Natural killer cell (primary cell): Measurements from ENCODE around the gene ACER3. TPM values are rescaled to one million over a fixed set of nuclear protein-coding genes. Genes with fewer than 3 reads are reported as not detected.
"Not testable (repeated sequence)": the region's sequence is repeated elsewhere in the genome, so short reads cannot be mapped to it uniquely, and the experiment has no call there.

ENCODE experiments used
- ATAC-seq, 3 donors: fragments of 150-1000 bp in 2 of 3; fragments of 200-7000 bp in 1 of 3; cut with Tn5 transposase; 1 replicate in 1 of 3; 2 replicates in 2 of 3; pipeline ENCODE4 v1.10.0; 2021; ENCODE audit warnings: mild to moderate bottlenecking in 2 of 3, moderate library complexity in 2 of 3
- DNase-seq, 2 donors: peaks; one replicate each; pipeline versions ENCODE4 v3.0.0 to v3.0.0-alpha.2; 2013 to 2021; ENCODE audit warnings: mixed read lengths in 1 of 2
- H3K27ac ChIP-seq: one replicate; pipeline ENCODE4 v1.5.1; 2013; ENCODE audit warnings: mild to moderate bottlenecking, low read length
- H3K27me3 ChIP-seq: one replicate; pipeline ENCODE4 v1.6.1; 2013; ENCODE audit warnings: low read length; ENCODE audit not compliant: control insufficient read depth, insufficient read depth
- H3K36me3 ChIP-seq: one replicate; pipeline ENCODE4 v1.6.1; 2013; ENCODE audit warnings: low read length; ENCODE audit not compliant: control insufficient read depth, insufficient read depth
- H3K4me1 ChIP-seq: one replicate; pipeline ENCODE4 v1.6.1; 2013; ENCODE audit warnings: low read length; ENCODE audit not compliant: control insufficient read depth, insufficient read depth
- H3K4me3 ChIP-seq: one replicate; pipeline ENCODE4 v1.5.1; 2013; ENCODE audit warnings: low read length
- H3K9me3 ChIP-seq: one replicate; pipeline ENCODE4 v1.6.1; 2013; ENCODE audit warnings: low read length; ENCODE audit not compliant: control insufficient read depth, insufficient read depth
- H3K27ac Mint-ChIP-seq, 2 donors: one replicate each; pipeline ENCODE4 v1.8.0; 2022; ENCODE audit warnings: mild to moderate bottlenecking in 2 of 2, mixed read lengths in 2 of 2, moderate library complexity in 1 of 2
- H3K27me3 Mint-ChIP-seq, 2 donors: one replicate each; pipeline ENCODE4 v1.8.0; 2022; ENCODE audit warnings: low read depth in 2 of 2, mixed read lengths in 2 of 2
- H3K36me3 Mint-ChIP-seq: one replicate; pipeline ENCODE4 v1.8.0; 2022; ENCODE audit warnings: mixed read lengths
- H3K4me1 Mint-ChIP-seq, 2 donors: one replicate each; pipeline ENCODE4 v1.8.0; 2022; ENCODE audit warnings: mixed read lengths in 2 of 2
- H3K4me3 Mint-ChIP-seq: one replicate; pipeline ENCODE4 v1.8.0; 2022; ENCODE audit warnings: mild to moderate bottlenecking, moderate library complexity, mixed read lengths
- H3K9me3 Mint-ChIP-seq, 2 donors: one replicate each; pipeline ENCODE4 v1.8.0; 2022; ENCODE audit warnings: mixed read lengths in 2 of 2
- WGBS: methylation state at CpG from one replicate; pipeline ENCODE4 v1.1.7; 2013; ENCODE audit warnings: missing lambda C conversion rate; ENCODE audit not compliant: insufficient coverage; 5-methylcytosine and 5-hydroxymethylcytosine counted together
- intact Hi-C: fragments of 100-400 bp; cut with micrococcal nuclease; formaldehyde crosslinking; loops from one replicate; pipeline ENCODE4 v1.14.2; 2022
- total RNA-seq, 4 donors: library from RNA; stranded (reverse); fragments of 120-200 nt in 1 of 4; gene quantifications; one replicate each; pipeline versions ENCODE4 v1.2.3 to v1.2.4, GENCODE V29; 2013 to 2022
- TF ChIP-seq, protein P1 (sequence below): fragments of 200-600 bp; IDR thresholded peaks from one replicate; pipeline ENCODE4 v1.8.0; 2022; ENCODE audit warnings: antibody characterized with exemption

Gene ACER3
- total RNA-seq, 3 donors from 2014 or later (not counting 1 experiment from before 2014, with no cell fraction given): 12.1 to 14.8 (median 13.6) TPM

DNA sequence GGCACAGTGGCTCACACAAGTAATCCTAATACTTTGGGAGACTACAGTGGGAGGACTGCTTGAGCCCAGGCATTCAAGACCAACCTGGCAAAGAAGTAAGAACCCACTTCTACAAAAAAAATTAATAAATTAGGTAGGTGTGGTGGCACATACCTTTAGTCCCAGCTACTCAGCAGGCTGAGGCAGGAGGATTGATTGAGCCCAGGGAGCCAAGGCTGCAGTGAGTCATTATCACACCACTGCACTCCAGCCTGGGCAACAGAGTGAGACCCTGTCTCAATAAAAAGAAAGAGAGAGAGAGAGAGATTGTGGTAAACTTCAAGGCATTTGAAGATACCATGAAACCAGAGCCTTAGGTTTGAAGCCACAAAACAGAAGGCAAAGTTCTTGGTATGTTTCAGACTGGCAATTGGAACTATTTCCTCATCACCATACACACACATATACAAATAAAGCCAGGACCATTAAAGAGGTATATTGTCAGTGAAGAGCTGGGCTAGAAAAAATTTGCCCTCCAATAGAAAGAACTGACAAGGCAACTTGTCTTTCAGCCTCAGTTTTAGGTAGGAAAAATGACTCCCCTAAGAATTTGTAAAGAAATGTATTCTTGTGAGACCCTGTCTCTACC lies 148.9 kb downstream of the ACER3 start:
- Mint-ChIP-seq H3K36me3 (no peaks in the 10 kb centered on the region), H3K4me1 (no peaks in the 10 kb centered on the region), H3K27ac (no peak overlapping the region), H3K4me3 (no peak overlapping the region), H3K27me3 (no peaks in the 10 kb centered on the region), H3K9me3 (no peaks in the 10 kb centered on the region)
- intact Hi-C loops: no loop called here
- Histone ChIP-seq H3K9me3 (no peaks in the 10 kb centered on the region), H3K36me3 (no peaks in the 10 kb centered on the region), H3K27me3 (no peaks in the 10 kb centered on the region), H3K4me3 (no peak overlapping the region), H3K4me1 (no peaks in the 10 kb centered on the region), H3K27ac (no peak overlapping the region)
- no peak for ATAC-seq
- TF ChIP-seq, protein P1, sequence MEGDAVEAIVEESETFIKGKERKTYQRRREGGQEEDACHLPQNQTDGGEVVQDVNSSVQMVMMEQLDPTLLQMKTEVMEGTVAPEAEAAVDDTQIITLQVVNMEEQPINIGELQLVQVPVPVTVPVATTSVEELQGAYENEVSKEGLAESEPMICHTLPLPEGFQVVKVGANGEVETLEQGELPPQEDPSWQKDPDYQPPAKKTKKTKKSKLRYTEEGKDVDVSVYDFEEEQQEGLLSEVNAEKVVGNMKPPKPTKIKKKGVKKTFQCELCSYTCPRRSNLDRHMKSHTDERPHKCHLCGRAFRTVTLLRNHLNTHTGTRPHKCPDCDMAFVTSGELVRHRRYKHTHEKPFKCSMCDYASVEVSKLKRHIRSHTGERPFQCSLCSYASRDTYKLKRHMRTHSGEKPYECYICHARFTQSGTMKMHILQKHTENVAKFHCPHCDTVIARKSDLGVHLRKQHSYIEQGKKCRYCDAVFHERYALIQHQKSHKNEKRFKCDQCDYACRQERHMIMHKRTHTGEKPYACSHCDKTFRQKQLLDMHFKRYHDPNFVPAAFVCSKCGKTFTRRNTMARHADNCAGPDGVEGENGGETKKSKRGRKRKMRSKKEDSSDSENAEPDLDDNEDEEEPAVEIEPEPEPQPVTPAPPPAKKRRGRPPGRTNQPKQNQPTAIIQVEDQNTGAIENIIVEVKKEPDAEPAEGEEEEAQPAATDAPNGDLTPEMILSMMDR: no peak
- no peak for DNase-seq

DNA sequence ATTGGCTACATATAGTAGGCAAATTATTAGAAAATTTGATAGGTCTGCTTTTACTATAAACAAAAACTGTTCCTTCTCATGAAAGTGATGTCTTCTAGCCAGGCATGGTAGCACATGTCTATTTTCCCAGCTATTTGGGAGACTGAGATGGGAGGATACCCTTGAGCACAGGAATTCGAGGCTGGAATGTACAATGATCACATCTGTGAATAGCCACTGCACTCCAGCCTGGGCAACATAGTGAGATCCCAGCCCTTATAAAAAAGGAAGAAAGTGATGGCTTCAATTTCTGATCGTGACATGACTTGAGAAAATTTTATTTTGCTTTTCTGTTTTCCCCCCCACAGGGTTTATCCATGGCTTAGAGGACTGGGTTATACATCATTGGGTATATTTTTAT lies 154.0 kb downstream of the ACER3 start:
- 94% methylated on average over 1 of the region's 2 CpGs for WGBS
- DNase-seq: no peak
- H3K27ac Mint-ChIP-seq: no peak overlapping the region
- no peaks in the 10 kb centered on the region for H3K9me3 Mint-ChIP-seq
- no peaks in the 10 kb centered on the region for H3K36me3 Mint-ChIP-seq
- no peaks in the 10 kb centered on the region for H3K27me3 Mint-ChIP-seq
- no peaks in the 10 kb centered on the region for H3K4me1 Mint-ChIP-seq
- ATAC-seq: no peak
- H3K36me3 ChIP-seq: peaks cover 3% of the 10 kb centered on the region
- H3K4me1 ChIP-seq: no peaks in the 10 kb centered on the region
- no peaks in the 10 kb centered on the region for H3K9me3 ChIP-seq
- no peak overlapping the region for H3K4me3 ChIP-seq
- H3K27ac ChIP-seq: no peak overlapping the region
- no peak overlapping the region for H3K4me3 Mint-ChIP-seq
- TF ChIP-seq, protein P1: no peak
- H3K27me3 ChIP-seq: no peaks in the 10 kb centered on the region
- intact Hi-C loops: no loop called here

DNA sequence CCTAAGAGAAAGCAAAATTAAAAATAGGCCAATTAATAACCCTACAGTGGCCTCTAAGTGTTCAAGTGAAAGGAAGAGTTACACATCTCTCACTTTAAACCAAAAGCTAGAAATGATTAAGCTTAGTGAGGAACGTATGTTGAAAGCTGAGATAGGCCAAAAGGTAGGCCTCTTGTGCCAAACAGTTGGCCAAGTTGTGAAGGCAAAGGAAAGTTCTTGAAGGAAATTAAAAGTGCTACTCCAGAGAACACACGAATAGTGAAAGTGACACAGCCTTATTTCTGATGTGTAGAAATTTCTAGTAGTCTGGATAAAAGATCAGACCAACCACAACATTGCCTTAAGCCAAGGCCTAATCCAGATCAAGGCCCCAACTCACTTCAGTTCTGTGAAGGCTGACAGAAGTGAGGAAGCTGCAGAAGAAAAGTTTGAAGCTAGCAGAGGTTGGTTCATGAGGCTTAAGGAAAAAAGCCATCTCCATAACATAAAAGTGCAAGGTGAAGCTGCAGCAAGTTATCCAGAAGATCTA lies 157.7 kb downstream of the ACER3 start:
- H3K9me3 Mint-ChIP-seq, H3K9me3 ChIP-seq, H3K4me3 Mint-ChIP-seq, intact Hi-C loops, ATAC-seq, H3K36me3 ChIP-seq, H3K27ac Mint-ChIP-seq, DNase-seq, H3K27me3 Mint-ChIP-seq, H3K27me3 ChIP-seq, H3K4me1 ChIP-seq, H3K4me3 ChIP-seq, H3K4me1 Mint-ChIP-seq, H3K36me3 Mint-ChIP-seq, H3K27ac ChIP-seq: not testable (repeated sequence)
- 64% methylated on average over 2 of the region's 2 CpGs for WGBS

DNA sequence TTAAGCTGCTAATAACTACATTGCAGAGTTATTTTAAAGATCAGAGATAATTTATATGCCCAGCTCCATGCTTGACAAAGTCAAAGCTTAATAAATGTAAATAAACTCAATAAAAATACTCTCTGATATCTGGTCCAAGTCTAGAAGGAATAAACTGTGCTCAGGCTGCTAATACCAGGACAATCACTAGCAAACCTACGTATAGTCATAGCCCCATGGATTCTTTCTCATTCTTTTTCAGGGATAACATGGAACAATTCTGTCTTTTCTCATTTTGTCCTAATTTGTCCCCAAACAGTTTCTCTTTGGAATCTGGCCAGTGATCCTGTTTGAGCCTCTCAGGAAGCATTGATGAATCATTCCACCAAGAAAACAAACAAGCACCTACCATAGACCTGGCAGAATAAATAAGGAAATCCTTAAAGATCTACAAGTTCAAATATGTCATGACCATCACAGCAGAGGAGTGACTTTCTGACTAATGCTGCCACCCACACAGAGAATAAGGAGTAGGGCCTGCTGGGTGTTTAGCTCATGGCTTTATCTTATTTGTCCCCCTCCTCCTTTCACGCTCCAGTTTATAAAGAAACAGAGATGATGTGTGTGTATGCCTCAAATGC lies 159.4 kb downstream of the ACER3 start:
- ATAC-seq (no peak), DNase-seq (no peak)
- Histone ChIP-seq H3K4me3 (no peak overlapping the region), H3K27me3 (no peaks in the 10 kb centered on the region), H3K27ac (no peak overlapping the region), H3K4me1 (no peaks in the 10 kb centered on the region), H3K36me3 (peaks cover 3% of the 10 kb centered on the region), H3K9me3 (no peaks in the 10 kb centered on the region)
- no peaks in the 10 kb centered on the region for H3K9me3 Mint-ChIP-seq
- 92% methylated on average over 1 of the region's 2 CpGs for WGBS
- no peak overlapping the region for H3K27ac Mint-ChIP-seq
- intact Hi-C loops: no loop called here
- no peak overlapping the region for H3K4me3 Mint-ChIP-seq
- H3K4me1 Mint-ChIP-seq: no peaks in the 10 kb centered on the region
- peaks cover 7% of the 10 kb centered on the region for H3K36me3 Mint-ChIP-seq
- H3K27me3 Mint-ChIP-seq: no peaks in the 10 kb centered on the region
- TF ChIP-seq, protein P1: no peak
